ENCODE results near the gene FKBP1A.

Gene FKBP1A

DNA sequence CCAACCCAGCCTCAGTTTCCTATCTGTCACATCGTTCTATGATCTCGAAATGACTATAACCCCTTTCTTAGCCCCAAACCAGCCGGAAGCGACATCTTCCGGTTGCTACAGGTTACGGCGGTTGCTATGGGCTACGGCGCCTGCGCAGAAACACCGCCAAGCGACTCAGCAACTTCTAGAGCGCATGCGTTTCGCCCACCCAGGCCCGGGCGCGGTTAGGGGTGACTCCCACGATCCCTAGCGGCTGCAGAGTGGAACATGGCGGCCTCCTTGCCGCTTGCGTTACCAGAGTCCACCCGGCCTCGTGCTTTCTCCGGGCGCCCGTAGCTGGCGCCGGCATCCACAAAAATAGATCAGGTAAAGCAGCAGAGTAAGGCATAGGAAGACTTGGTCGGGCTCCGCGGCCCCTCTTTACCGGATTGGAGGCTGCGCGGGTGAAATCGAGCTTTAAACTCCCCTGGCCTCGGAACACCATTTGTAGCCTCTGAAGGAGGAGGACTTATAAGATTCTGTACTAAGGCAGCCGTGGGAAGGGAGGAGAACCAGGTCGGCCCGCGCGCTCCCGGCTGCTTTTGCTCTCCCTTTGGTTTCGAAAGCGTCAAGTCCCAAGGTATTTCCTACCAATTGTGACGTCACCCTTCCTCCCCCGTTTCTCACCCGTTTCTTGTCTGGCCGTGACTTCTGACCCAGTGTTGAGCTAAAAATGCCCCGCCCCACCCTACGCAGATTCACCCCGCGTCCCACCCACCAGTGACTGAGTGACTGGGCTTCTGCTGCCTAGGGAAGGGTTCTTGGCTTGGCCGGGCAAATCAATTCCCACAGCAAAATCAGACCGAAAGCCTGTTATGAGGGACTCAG, 67.5 kb downstream of the FKBP1A start:
- Histone ChIP-seq H3K27ac (peak overlapping the region; percentile 93 to 99 (median 98)), H3K4me3 (peak overlapping the region; percentile 57 to 77 (median 65))

DNA sequence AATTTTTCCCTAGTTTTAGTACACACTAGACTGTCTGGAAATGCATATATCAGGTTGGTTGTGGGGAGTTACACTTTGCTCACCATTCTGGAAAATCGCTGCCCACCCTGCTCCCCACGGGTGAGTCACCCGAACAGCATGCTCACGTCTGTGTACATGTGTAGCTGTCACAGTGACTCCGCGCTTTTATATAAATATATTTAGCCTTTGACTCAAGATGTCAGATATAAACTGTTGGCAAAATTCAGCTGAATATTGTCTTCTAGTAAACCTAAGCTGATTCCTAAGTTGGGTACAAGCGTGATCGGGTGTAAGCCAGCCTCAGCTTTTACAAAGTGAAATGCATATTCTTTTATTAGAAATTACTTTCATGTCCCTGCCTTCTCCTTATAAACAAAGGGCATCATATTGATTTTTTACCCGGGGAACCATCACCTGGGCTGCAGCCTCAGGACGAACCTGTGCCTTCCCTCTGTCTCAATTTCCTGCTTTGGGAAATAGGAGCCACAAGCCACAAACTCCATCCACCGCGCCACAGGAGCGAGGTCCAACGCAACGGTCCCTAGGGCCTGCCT, 68.2 kb downstream of the FKBP1A start:
- peak overlapping the region in 19 of 21 experiments; percentile 62 to 99 (median 98) for H3K27ac ChIP-seq
- H3K4me3 ChIP-seq: peak overlapping the region; percentile 57 to 77 (median 65)

DNA sequence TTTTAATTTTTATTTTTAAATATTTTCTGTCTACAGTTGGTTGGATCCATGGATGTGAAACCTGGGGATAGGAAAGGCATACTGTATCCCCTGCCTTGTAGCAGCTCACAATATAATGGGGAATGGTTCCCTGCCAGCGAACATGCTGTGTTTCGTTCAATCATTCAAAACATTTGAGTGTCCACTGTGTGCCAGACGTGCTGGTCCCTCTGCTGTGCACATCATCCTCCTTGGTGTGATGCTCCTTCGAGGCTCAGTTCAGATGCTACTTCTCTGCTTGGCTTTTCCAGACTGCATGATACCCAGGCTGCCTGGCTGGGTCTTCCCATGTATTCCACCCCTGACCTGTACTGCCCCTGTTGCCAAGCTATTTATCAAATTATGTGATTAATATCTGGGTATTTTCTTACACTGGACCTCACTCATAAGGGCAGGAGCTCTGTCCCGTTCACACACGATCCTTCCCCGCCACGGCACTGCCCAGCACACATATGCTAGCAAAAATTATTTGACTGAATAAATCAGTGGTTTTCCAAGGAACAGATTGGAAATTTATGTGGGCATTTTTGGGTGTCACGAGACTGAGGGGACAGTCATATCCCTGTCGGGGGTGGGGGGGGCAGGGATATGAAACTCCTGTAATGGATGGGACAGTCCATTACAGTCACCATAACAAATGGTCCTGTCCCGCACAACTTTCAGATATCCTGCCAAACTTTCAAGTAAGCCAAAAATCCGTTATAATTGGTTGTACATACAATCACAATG, 68.8 kb downstream of the FKBP1A start:
- peak overlapping the region in 16 of 21 experiments; percentile 8 to 99 (median 98) for H3K27ac ChIP-seq

DNA sequence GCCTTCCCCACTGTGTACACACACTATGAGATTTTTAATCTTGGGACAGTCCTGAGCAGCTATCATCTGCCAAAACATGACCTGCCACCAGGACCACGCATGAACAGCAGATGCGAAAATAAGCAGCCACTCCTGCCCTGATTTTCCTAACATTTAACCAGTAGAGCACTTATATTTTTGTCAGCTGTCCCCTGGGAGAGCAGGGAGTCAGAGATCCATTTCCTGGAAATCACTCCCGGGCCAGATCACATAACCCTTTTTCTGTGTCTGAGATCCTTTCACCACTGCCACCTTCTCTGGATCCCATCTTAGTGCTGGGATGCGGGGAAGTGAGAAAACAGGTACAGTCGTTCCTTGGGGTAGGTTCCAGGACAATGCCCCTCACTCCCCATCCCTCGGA, 69.6 kb downstream of the FKBP1A start:
- Histone ChIP-seq H3K27ac (peak overlapping the region in 19 of 21 experiments; percentile 52 to 99 (median 78)), H3K4me3 (no peak overlapping the region)

More for the DNA sequence above, 68.8 kb downstream of the FKBP1A start:
- no peak overlapping the region for H3K4me3 ChIP-seq

DNA sequence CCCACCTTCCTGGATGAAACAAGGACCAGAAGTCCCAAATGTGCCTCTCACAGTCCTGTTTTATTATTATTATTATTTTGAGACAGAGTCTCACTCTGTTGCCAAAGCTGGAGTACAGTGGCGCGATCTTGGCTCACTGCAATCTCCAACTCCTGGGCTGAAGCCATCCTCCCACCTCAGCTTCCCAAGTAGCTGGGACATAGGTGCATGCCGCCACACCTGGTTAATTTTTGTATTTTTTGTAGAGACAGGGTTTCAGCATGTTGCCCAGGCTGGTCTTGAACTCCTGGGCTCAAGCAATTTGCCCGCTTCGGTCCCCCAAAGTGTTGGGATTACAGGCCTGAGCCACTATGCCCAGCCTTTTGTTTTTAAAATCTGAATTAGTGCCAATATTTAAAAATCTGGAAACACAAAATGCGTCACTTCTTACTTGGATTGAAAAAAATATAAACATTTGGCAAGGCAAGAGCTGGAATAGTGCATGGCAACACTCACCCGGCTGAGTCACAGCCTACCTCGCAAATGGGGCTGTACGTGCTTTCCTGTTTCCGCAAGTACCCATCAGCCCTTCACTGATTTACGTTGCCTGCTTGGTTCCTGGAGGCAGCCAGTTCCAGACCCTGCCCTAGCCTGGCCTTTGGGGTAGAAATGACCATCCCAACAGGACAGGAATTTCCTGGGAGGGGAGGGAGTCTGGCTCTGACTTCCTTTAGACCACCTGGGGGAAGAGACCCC, 70.2 kb downstream of the FKBP1A start:
- peak overlapping the region in 19 of 21 experiments; percentile 52 to 99 (median 78) for H3K27ac ChIP-seq
- no peak overlapping the region for H3K4me3 ChIP-seq

DNA sequence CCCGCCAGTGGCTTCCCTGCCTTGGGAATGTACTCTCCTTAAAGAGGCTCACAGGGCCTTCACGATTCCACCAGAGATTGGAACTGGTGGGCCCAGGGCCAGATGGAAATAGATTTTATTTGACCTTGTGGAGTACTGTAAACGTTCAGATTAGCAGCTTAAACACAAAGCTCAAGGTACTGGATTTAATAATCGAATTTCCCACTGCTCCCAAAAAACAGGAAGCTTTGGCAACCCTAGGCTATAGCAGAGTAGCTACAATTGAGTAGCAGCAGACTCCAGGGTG, 71.3 kb downstream of the FKBP1A start:
- Histone ChIP-seq H3K4me3 (no peak overlapping the region), H3K27ac (peak overlapping the region in 5 of 21 experiments; percentile 63 to 99 (median 78))

DNA sequence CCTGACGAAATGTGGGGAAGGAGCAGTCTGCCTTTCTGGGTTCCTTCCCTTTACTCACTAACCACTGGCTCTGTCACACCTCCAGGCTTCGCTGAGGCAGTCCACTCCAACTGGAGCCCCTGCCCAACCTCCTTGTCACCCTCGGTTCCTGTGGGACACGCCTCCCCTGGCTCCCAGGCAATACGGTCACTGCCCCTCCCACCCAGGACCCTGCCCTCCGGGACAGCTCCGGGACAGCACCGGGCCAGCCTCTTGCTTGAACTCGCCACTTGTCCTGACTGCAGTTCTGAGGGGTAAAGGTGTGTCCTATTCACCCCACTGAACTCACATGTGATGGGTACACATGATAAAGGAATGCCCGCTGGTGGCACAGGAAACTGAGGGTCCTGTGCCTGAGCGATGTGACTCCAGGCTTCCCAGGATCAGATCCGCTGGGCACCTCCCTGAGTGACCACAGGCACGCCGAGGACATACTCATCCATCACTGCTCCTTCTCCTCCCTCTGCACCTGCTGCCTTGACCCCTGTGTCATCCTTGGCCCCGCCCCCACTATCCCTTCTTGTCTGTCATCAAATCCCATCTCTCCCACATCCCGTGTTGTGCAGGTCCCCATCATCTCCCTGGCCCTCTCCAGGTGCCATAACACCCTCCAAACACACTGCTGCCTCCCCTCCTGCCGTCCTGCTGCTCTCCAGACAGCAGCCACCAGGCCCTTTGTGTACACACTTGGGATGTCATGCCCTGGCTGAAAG, 71.8 kb downstream of the FKBP1A start:
- H3K27ac ChIP-seq: peak overlapping the region in 2 of 21 experiments; percentile 7 to 63
- no peak overlapping the region for H3K4me3 ChIP-seq

DNA sequence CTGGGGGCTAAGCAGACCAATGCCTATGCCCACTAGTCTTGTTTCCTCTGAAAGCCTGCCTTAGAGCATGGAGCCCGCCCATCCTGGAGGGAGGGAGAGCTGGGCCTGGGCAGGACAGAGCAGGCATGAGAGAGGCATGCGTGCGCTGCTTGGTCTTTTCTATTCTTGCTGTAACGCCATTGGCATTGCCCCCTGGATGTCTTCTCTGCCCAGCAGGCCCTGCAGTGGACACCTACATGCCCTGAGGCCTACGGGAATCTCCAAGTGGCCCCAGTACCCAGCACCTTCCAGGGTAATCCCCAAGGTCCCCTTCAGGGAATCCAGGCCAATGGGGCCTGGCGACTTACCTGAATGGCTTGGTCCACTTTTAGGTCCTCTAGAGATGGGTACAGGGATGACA, 72.8 kb downstream of the FKBP1A start:
- no peak overlapping the region for H3K27ac ChIP-seq

DNA sequence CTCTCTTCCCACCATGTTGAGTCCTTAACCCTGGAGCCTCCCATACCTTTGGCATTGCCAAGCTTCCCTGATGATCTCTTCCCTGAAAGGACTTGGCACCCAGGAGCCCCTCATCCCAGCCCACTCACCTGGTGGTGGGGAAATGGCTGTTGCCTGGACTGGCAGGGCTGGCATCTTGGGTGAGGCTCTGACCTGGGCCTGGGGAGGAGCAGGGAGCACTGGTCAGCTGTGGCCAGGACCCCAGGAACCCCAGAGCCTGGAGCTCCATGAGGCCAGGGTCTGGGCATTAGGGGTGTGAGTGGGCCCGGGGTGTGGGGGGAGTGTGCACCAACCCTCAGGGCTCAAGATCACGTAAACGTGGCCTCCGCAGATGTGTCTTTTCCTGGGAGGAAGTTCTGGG, 73.4 kb downstream of the FKBP1A start:
- Histone ChIP-seq H3K27ac (no peak overlapping the region), H3K4me3 (no peak overlapping the region)

More for the DNA sequence above, 72.8 kb downstream of the FKBP1A start:
- H3K4me3 ChIP-seq: no peak overlapping the region

DNA sequence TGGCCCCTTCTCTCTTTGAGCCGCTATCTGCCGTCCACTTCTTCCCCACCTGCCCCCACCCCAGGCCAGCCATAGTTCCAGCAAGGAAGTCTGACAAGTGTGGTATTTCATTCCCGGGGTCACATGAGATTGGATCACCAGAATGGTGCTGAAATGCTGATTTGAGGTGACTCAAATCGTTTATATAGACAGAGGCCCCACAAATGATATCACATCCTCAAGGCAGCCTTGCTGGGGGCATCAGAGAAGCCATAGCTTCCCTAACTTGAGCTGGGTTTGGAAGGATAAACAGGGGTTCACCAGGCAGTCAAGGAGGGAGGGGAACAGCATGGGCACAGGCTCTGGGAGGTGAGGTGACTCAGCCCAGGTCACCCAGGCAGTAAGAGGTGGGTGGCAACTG, 73.8 kb downstream of the FKBP1A start:
- H3K4me3 ChIP-seq: no peak overlapping the region
- H3K27ac ChIP-seq: no peak overlapping the region

Measured in skin epidermis (tissue), 12 donors.